HL-60 (cell line): ENCODE measurements around the gene MAN2A1.

Experiments used
- GABPA ChIP-seq: IDR thresholded peaks from 2 replicates; pipeline ENCODE4 v1.6.1; 2012; ENCODE audit warnings: low read depth
- POLR2AphosphoS5 ChIP-seq: IDR thresholded peaks from 2 replicates; pipeline ENCODE4 v1.6.1; 2012; ENCODE audit warnings: low read depth
- TF ChIP-seq, protein P1 (sequence below): IDR thresholded peaks from one replicate; pipeline ENCODE4 v1.5.1; 2011; ENCODE audit warnings: low read length, control low read depth, inconsistent platforms; ENCODE audit not compliant: insufficient read depth
- TF ChIP-seq, protein P2 (sequence below): IDR thresholded peaks from 2 replicates; pipeline ENCODE4 v1.6.1; 2012; ENCODE audit warnings: low read depth; ENCODE audit not compliant: insufficient replicate concordance

DNA sequence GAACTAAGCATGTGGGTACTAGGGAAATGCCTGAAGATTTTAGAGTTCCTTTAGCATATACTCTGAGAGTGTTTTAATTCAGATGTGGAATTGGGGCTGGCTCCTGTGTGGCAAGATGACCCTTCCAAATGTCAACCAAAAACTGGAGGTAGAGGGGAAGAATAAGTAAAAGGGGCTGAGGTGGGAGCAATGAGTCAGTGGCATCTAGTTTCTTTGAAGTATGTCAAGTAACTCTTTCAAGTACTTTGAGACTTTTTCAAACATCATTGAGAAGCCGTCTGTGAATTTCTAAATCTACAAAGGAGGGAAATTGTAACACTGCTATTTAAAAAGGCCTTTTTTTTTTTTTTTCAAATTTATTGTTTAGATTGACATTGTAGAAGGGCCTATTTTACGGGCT lies 184.4 kb downstream of the MAN2A1 start:
- TF ChIP-seq, protein P1, sequence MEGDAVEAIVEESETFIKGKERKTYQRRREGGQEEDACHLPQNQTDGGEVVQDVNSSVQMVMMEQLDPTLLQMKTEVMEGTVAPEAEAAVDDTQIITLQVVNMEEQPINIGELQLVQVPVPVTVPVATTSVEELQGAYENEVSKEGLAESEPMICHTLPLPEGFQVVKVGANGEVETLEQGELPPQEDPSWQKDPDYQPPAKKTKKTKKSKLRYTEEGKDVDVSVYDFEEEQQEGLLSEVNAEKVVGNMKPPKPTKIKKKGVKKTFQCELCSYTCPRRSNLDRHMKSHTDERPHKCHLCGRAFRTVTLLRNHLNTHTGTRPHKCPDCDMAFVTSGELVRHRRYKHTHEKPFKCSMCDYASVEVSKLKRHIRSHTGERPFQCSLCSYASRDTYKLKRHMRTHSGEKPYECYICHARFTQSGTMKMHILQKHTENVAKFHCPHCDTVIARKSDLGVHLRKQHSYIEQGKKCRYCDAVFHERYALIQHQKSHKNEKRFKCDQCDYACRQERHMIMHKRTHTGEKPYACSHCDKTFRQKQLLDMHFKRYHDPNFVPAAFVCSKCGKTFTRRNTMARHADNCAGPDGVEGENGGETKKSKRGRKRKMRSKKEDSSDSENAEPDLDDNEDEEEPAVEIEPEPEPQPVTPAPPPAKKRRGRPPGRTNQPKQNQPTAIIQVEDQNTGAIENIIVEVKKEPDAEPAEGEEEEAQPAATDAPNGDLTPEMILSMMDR = no peak
- no peak for TF ChIP-seq POLR2AphosphoS5
- TF ChIP-seq, protein P2, sequence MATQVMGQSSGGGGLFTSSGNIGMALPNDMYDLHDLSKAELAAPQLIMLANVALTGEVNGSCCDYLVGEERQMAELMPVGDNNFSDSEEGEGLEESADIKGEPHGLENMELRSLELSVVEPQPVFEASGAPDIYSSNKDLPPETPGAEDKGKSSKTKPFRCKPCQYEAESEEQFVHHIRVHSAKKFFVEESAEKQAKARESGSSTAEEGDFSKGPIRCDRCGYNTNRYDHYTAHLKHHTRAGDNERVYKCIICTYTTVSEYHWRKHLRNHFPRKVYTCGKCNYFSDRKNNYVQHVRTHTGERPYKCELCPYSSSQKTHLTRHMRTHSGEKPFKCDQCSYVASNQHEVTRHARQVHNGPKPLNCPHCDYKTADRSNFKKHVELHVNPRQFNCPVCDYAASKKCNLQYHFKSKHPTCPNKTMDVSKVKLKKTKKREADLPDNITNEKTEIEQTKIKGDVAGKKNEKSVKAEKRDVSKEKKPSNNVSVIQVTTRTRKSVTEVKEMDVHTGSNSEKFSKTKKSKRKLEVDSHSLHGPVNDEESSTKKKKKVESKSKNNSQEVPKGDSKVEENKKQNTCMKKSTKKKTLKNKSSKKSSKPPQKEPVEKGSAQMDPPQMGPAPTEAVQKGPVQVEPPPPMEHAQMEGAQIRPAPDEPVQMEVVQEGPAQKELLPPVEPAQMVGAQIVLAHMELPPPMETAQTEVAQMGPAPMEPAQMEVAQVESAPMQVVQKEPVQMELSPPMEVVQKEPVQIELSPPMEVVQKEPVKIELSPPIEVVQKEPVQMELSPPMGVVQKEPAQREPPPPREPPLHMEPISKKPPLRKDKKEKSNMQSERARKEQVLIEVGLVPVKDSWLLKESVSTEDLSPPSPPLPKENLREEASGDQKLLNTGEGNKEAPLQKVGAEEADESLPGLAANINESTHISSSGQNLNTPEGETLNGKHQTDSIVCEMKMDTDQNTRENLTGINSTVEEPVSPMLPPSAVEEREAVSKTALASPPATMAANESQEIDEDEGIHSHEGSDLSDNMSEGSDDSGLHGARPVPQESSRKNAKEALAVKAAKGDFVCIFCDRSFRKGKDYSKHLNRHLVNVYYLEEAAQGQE = no peak
- TF ChIP-seq GABPA = no peak
